ENCODE data around the gene SORCS2. TPM values are rescaled to one million over a fixed set of nuclear protein-coding genes. Genes with fewer than 3 reads are reported as not detected.

Gene SORCS2
- total and polyA plus RNA-seq, 2 of the 13 experiments (the other 11 are each of a cell fraction or from before 2014, with no cell fraction given), result 0.82 to 1.0 TPM

DNA sequence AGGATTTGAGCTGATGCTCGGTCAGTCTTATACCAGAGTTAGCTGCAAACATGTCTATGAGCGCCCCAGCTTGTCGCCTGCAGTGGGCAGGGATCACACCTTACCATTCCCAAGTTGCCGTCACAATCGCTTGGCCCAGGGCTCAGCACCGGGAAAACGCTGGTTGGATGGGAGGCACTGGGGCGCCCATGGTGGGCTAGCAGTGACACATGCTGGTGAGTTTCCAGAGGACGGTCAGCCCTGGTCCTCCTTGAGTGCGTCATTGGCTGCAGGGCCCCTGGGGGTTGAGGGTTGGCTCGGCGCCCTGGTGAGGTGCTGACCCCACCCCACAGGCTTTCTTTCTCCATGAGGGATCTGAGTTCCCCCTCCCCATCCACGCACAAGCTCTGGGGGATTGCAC, 50.4 kb downstream of the SORCS2 start:
- Histone ChIP-seq H4K20me1 (ENCODE audit: insufficient read depth, low read length) (no peaks in the 10 kb centered on the region; the same call in 1 of the 2 replicates), H3K9ac (ENCODE audit: insufficient read depth, low read depth, low read length) (no peak overlapping the region), H3K27ac (ENCODE audit: extremely low read length, insufficient read depth, low read length) (no peak overlapping the region), H3K4me2 (ENCODE audit: low read depth, low read length) (no peak overlapping the region), H3K36me3 (replicated peaks in 1 of 2; ENCODE audit: control insufficient read depth in 1 of 2, insufficient read depth in 2 of 2, low read length in 2 of 2) (no peaks in the 10 kb centered on the region), H3K27me3 (ENCODE audit: control insufficient read depth in 1 of 2, insufficient read depth in 2 of 2, low read length in 2 of 2) (peaks cover 13 to 40% of the 10 kb centered on the region in 2 experiments), H3K4me3 (replicated peaks in 1 of 3; ENCODE audit: insufficient read depth in 1 of 3, low read depth in 2 of 3, low read length in 3 of 3) (no peak overlapping the region), H3K9me3 (ENCODE audit: low read length) (peaks cover 12% of the 10 kb centered on the region), H3K4me1 (ENCODE audit: insufficient read depth, low read length) (no peaks in the 10 kb centered on the region), H3K79me2 (ENCODE audit: insufficient read depth, low read length) (no peaks in the 10 kb centered on the region), H2AFZ (ENCODE audit: low read length) (no peak overlapping the region)
- DNase-seq (ENCODE audit: low spot score) (no peak), ATAC-seq (no peak), FAIRE-seq (no peak)
- CTCF ChIA-PET (ENCODE audit: low intra/inter-chr PET ratio, low total read pairs), result no interaction called here
- no TSS peak for BruUV-seq (replicated peaks)
- in situ Hi-C loops (cut with HindIII; ENCODE audit: extremely low pct_ligation_motif_present, low pct_unique_long_range_greater_than_20kb) (no loop called here), intact Hi-C loops (cut with micrococcal nuclease; ENCODE audit: unreplicated experiment) (no loop called here)
- WGBS (ENCODE audit: low lambda C conversion rate), result 48% methylated on average over 6 of the region's 13 CpGs
- TF ChIP-seq GLI4 (CRISPR knock-in tag; IDR thresholded peaks at IDR 0.05; ENCODE audit: borderline replicate concordance) (no peak), ZNF30 (CRISPR knock-in tag; IDR thresholded peaks at IDR 0.05) (no peak), MEIS2 (CRISPR knock-in tag; IDR thresholded peaks at IDR 0.05) (no peak), AGO2 (optimal IDR thresholded peaks at IDR 0.05; ENCODE audit: low read depth, low read length) (no peak), ZBTB8A (CRISPR knock-in tag; IDR thresholded peaks at IDR 0.05; ENCODE audit: borderline replicate concordance, low read depth) (no peak), ZNF383 (CRISPR knock-in tag; IDR thresholded peaks at IDR 0.05; ENCODE audit: borderline replicate concordance) (no peak), SIX4 (CRISPR knock-in tag; IDR thresholded peaks at IDR 0.05) (no peak), AGO1 (IDR thresholded peaks at IDR 0.05; ENCODE audit: low read depth, low read length, poor library complexity, severe bottlenecking) (no peak)
- TF ChIP-seq, protein P1, sequence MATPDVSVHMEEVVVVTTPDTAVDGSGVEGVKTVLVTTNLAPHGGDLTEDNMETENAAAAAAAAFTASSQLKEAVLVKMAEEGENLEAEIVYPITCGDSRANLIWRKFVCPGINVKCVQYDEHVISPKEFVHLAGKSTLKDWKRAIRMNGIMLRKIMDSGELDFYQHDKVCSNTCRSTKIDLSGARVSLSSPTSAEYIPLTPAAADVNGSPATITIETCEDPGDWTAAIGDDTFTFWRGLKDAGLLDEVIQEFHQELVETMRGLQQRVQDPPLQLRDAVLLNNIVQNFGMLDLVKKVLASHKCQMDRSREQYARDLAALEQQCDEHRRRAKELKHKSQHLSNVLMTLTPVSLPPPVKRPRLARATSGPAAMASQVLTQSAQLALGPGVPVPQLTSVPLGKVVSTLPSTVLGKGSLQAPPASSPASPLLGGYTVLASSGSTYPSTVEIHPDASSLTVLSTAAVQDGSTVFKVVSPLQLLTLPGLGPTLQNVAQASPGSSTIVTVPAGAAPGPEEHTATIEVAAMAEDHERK (CRISPR knock-in tag; IDR thresholded peaks at IDR 0.05; ENCODE audit: low read depth), result no peak
- TF ChIP-seq, protein P2, sequence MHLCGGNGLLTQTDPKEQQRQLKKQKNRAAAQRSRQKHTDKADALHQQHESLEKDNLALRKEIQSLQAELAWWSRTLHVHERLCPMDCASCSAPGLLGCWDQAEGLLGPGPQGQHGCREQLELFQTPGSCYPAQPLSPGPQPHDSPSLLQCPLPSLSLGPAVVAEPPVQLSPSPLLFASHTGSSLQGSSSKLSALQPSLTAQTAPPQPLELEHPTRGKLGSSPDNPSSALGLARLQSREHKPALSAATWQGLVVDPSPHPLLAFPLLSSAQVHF (CRISPR knock-in tag; IDR thresholded peaks at IDR 0.05), result no peak
- POLR2A ChIA-PET, result no interaction called here
